K562 (cell line): ENCODE results near the gene GNRHR. TPM values are rescaled to one million over a fixed set of nuclear protein-coding genes. Genes with fewer than 3 reads are reported as not detected.

Source experiments
- HLTF ChIP-seq: fragments of 450-650 bp; IDR thresholded peaks from 2 replicates; pipeline ENCODE4 v1.6.1; 2016
- KDM1A ChIP-seq, 2 experiments: fragments of 450-650 bp; IDR thresholded peaks; 2 replicates each; pipeline ENCODE4 v1.6.1; 2016; ENCODE audit warnings: mild to moderate bottlenecking in 2 of 2
- PHF20 ChIP-seq: fragments of 450-650 bp; IDR thresholded peaks from 2 replicates; pipeline ENCODE4 v1.6.1; 2018; ENCODE audit not compliant: partially characterized antibody
- PTBP1 ChIP-seq: fragments of 200-400 bp; formaldehyde crosslinking; IDR thresholded peaks from 2 replicates; pipeline ENCODE4 v1.6.1; 2017; ENCODE audit warnings: low read depth, low read length
- ZNF124 ChIP-seq: sonication (generic); formaldehyde crosslinking; IDR thresholded peaks from 2 replicates; pipeline ENCODE4 v1.8.1; 2022; ENCODE audit warnings: missing genetic modification reagents
- ZNF212 ChIP-seq: fragments of 450-650 bp; formaldehyde crosslinking; IDR thresholded peaks from 2 replicates; pipeline ENCODE4 v1.4.0; 2020; ENCODE audit warnings: mild to moderate bottlenecking
- ZNF24 ChIP-seq: fragments of 450-650 bp; IDR thresholded peaks from 2 replicates; pipeline ENCODE4 v1.6.1; 2016
- ZNF318 ChIP-seq, 2 experiments: fragments of 450-650 bp; IDR thresholded peaks; 2 replicates each; pipeline ENCODE4 v1.6.1; 2016; ENCODE audit warnings: mild to moderate bottlenecking in 2 of 2, borderline replicate concordance in 1 of 2, low read depth in 1 of 2, moderate library complexity in 1 of 2
- ZNF592 ChIP-seq: fragments of 450-650 bp; IDR thresholded peaks from 2 replicates; pipeline ENCODE4 v1.6.1; 2017; ENCODE audit warnings: antibody characterized with exemption, mild to moderate bottlenecking
- polyA plus RNA-seq, 8 experiments: library from polyadenylated mRNA; depleted of rRNA in 4 of 8; stranded (reverse) in 5 of 8; unstranded in 3 of 8; fragments of >200 nt; fragmentation: Nextera tagmentation in 2 of 8; fragmentation: Illumina TruSeq in 1 of 8; extraction: Ambion mirVana in 2 of 8; extraction: Trizol in 1 of 8; gene quantifications; 2 replicates each; pipeline versions ENCODE4 v1.2.1 to v1.2.3, GENCODE V29; 2011 to 2014; ENCODE audit warnings: inconsistent platforms in 1 of 8, missing spikeins in 1 of 8
- total RNA-seq, 7 experiments: library from RNA; depleted of rRNA in 6 of 7; stranded (reverse); fragments of >200 nt in 6 of 7; fragmentation: Illumina TruSeq in 2 of 7; extraction: Trizol in 2 of 7; gene quantifications; 2 replicates each; pipeline versions ENCODE4 v1.2.1 to v1.2.3, GENCODE V29; 2011 to 2021; ENCODE audit warnings: low replicate concordance in 1 of 7
- TF ChIP-seq, protein P1 (sequence below): sonication (generic); formaldehyde crosslinking; IDR thresholded peaks from 2 replicates; pipeline ENCODE4 v1.8.0; 2022; ENCODE audit warnings: mild to moderate bottlenecking, missing genetic modification reagents

The GNRHR gene
- total and polyA plus RNA-seq, 9 of the 15 experiments (the other 6 are each of a cell fraction or from before 2014, with no cell fraction given), result 0.06 to 0.13 TPM; not detected in 7

DNA sequence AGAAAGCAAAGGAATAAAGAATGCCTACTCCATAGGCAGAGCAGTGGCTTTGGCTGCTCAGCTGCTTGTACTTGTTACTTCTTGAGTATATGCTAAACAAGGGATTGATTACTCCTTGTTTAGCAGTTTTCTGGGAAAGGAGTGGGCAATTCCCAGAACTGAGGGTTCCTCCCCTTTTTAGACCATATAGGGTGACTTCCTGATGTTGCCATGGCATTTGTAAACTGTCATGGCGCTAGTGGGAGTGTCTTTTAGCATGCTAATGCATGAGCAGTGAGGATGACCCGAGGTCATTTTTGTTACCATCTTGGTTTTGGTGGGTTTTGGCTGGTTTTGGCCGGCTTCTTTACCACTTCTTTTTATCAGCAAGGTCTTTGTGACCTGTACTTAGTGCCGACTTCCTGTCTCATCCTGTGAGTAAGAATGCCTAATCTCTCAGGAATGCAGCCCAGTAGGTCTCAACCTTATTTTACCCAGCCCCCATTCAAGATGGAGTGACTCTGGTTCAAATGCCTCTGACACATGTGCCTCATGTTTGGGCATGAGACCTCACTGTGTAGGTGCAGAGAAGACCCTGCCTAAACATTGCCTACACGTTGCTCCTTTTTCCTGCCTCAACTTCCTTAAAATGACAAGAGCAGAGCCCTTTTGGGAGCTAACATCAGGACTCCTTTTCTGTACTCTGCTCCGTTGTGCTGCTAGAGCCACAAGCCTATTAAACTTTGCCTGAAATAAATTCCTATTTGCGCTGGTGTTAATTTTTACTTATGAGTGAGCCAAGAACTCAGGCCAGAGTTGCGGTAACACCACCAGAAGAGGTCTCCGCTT, 32.2 kb downstream of the GNRHR start (continued):
- TF ChIP-seq ZNF318 (IDR thresholded peaks at IDR 0.05; ENCODE audit: borderline replicate concordance in 1 of 2, low read depth in 1 of 2) (peak in 1 of 2 experiments; percentile 73; a peak in 1 of 4 replicates), ZNF24 (peak; percentile 63; the same call in 1 of the 2 replicates), PHF20 (no peak), ZNF212 (CRISPR knock-in tag) (peak; percentile 100), ZNF124 (no peak), KDM1A (IDR thresholded peaks at IDR 0.05) (peak; percentile 39 to 81; a peak in 3 of 4 replicates), ZNF592 (peak; percentile 100), HLTF (peak; percentile 77; the same call in 1 of the 2 replicates), PTBP1 (peak; percentile 53; the same call in 1 of the 2 replicates)
- TF ChIP-seq, protein P1, sequence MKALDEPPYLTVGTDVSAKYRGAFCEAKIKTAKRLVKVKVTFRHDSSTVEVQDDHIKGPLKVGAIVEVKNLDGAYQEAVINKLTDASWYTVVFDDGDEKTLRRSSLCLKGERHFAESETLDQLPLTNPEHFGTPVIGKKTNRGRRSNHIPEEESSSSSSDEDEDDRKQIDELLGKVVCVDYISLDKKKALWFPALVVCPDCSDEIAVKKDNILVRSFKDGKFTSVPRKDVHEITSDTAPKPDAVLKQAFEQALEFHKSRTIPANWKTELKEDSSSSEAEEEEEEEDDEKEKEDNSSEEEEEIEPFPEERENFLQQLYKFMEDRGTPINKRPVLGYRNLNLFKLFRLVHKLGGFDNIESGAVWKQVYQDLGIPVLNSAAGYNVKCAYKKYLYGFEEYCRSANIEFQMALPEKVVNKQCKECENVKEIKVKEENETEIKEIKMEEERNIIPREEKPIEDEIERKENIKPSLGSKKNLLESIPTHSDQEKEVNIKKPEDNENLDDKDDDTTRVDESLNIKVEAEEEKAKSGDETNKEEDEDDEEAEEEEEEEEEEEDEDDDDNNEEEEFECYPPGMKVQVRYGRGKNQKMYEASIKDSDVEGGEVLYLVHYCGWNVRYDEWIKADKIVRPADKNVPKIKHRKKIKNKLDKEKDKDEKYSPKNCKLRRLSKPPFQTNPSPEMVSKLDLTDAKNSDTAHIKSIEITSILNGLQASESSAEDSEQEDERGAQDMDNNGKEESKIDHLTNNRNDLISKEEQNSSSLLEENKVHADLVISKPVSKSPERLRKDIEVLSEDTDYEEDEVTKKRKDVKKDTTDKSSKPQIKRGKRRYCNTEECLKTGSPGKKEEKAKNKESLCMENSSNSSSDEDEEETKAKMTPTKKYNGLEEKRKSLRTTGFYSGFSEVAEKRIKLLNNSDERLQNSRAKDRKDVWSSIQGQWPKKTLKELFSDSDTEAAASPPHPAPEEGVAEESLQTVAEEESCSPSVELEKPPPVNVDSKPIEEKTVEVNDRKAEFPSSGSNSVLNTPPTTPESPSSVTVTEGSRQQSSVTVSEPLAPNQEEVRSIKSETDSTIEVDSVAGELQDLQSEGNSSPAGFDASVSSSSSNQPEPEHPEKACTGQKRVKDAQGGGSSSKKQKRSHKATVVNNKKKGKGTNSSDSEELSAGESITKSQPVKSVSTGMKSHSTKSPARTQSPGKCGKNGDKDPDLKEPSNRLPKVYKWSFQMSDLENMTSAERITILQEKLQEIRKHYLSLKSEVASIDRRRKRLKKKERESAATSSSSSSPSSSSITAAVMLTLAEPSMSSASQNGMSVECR (CRISPR knock-in tag), result peak; percentile 74
